ENCODE measurements around the gene PSMG1.

Gene PSMG1

DNA sequence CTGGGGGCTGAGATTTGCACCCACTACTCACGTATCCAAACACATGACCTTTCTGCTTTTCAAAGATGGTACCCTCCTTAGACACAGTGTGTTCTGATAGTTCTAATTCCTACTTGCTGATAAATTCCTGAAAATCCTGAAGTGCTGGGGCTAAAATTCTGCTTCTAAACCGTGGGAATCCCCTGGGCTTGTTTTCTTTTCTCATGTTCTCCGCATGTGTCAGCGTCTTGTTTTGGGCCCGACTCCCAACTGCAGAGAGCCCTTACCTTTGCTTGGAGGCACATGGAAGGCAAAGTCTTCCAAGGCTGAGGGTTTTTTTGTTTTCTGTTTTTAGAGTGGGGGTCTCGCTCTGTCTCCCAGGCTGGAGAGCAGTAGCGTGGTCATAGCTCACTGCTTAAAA is 27.2 kb downstream of the PSMG1 start:
- peak; percentile 38 for DNase-seq (ENCODE audit: low spot score)

GRCh38 chr21:39155578-39155977 is 27.7 kb downstream of the PSMG1 start:
- DNase-seq (ENCODE audit: low spot score) = no peak

DNA sequence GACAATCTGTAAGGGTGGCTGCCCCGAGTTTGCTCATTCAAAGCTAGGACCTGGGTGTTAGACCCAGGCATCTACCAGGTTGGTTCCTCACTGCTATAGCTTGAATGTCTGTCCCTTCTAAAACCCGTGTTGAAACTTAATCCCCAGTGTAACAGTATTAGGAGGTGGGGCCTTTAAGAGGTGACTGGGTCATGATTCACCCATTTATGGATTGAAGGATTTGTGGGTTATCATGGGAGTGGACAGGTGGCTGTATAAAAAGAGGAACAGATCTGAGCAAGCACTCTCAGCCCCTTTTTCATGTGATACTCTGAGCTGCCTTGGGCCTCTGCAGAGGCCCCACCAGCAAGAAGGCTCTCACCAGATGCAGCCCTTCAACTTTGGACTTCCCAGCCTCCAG is 29.4 kb downstream of the PSMG1 start:
- DNase-seq (ENCODE audit: low spot score) = no peak

DNA sequence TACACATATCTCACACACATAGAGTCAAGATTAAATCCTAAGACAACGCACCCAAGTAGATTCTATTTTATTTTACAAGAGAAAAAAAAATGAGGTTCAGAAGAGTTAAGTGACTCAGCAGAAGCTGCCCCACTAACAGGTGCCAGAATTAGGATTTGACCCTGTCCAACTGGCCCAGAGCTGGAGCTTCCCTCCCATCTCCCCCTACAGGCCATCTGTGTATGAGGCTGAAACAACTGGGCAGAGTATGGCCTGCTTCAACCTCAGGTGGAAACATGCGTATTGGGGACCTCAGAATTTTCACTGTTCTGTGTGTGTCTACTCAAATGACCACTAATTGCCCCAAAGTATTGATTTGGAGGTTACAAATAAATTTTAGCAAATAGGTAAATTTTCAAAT is 29.9 kb downstream of the PSMG1 start:
- DNase-seq (ENCODE audit: low spot score) = no peak

DNA sequence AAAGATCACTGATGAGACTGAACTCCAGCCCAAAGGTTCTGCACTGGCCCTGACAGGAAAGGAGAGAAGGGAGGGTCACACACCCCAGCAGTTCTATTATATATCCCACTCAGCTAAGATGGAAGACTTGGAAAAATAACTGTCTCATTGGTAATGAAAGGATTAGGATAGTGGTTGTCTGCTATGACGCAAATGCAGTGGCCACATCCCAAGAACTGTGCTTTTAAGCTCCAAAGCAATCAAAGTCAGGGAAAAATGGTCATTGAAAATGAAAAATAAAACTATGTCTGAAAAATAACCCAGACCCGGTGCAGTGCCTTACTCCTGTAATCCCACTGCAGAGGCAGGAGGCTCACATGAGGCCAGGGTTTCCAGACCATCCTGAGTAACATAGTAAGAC is 31.0 kb downstream of the PSMG1 start:
- no peak for DNase-seq (ENCODE audit: low spot score)

DNA sequence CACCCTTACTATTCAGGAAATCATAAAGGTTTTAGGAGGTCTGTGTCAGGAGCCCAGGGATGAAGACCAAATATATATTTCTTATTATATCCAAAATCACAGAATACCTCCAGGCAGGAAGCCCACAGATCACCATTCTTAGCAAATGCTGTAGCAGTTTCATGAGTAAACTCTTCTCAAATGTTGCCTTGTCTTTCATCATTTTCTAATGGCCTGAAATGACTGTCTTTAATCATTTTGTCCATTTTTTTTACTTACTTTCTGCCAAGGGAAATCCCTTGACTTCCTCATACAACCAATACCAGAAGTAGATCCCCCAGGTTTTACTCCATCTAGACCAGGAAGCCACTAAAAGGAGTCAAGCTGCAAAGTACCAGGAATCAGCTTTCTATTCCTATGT is 32.4 kb downstream of the PSMG1 start:
- no peak for DNase-seq (ENCODE audit: low spot score)

- no peak for DNase-seq (ENCODE audit: low spot score)
Measured at GRCh38 chr21:39150316-39150715, 32.9 kb downstream of the PSMG1 start.

DNA sequence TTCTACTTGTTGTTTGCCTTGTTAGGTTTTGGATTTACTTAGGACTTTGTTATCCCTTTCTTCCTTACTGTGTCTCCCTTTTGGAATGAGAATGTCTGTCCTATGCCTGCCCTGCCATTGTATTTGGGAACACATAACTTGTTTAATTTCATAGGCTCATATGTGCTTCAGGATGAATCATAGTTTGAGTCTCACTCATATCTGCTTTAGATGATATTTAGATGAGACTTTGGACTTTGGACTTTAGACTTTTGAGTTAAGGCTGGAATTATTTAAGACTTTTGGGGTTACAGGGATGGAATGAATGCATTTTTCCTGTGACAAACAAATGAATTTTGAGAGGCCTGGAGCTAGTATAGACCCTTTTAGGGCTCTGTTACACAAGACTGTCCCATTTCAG is 33.4 kb downstream of the PSMG1 start:
- no peak for DNase-seq (ENCODE audit: low spot score)

DNA sequence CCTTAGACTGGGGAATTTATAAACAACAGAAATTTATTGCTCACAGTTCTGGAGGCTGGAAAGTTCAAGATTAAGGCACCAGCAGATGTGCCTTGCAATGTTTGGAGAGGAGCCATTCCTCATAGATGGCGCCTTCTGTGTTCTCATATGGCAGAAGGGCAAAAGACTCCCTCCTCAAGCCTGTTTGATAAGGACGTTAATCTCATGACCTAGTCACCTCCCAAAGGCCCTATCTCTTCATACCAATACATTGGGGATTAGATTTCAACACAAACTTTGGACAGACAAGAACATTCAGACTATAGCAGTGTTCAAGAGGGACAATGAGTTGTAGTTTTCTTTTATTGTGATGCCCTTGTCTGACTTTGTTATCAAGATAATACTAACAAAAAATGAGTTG is 34.3 kb downstream of the PSMG1 start:
- DNase-seq (ENCODE audit: low spot score) = no peak

- no peak for DNase-seq (ENCODE audit: low spot score)
Measured at GRCh38 chr21:39144191-39144590, 39.1 kb downstream of the PSMG1 start.

DNA sequence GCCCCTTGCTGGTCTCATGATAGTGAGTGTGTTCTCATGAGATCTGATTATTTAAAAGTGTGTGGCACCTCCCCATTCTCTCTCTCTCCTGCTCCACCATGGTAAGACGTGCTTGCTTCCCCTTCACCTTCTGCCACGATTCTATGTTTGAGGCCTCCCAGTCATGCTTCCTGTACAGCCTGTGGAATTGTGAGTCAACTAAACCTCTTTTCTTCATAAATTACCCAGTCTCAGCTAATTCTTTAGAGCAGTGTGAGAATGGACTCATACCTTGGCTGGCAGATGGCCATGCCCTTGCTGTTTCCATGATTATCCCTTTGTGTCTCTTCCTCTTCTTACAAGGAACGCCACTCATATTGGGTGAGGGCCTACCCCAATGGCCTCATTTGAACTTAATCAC is 40.3 kb downstream of the PSMG1 start:
- DNase-seq (ENCODE audit: low spot score) = no peak

GRCh38 chr21:39141502-39141901 is 41.7 kb downstream of the PSMG1 start:
- no peak for DNase-seq (ENCODE audit: low spot score)

- DNase-seq (ENCODE audit: low spot score) = peak; percentile 14
Measured at GRCh38 chr21:39137248-39138178, 45.7 kb downstream of the PSMG1 start.

- DNase-seq (ENCODE audit: low spot score) = peak; percentile 50
Measured at GRCh38 chr21:39136711-39137110, 46.5 kb downstream of the PSMG1 start.

GRCh38 chr21:39136138-39136537 is 47.1 kb downstream of the PSMG1 start:
- peak; percentile 16 for DNase-seq (ENCODE audit: low spot score)

GRCh38 chr21:39134288-39134810 is 48.9 kb downstream of the PSMG1 start:
- DNase-seq (ENCODE audit: low spot score) = no peak

GRCh38 chr21:39132248-39132647 is 51.0 kb downstream of the PSMG1 start:
- DNase-seq (ENCODE audit: low spot score) = no peak

- no peak for DNase-seq (ENCODE audit: low spot score)
Measured at GRCh38 chr21:39131791-39132190, 51.5 kb downstream of the PSMG1 start.

DNA sequence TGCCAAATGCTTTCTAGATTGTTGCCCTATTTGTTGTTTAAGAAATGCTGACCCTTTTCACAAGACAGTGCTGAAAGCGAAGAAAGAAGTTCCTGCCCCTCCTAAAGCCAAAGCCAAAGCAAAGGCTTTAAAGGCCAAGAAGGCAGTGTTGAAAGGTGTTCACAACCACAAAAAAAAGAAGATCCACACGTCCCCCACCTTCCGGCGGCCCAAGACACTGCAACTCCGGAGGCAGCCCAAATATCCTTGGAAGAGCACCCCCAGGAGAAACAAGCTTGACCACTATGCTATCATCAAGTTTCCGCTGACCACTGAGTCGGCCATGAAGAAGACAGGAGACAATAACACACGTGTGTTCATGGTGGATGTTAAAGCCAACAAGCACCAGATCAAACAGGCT is 55.7 kb downstream of the PSMG1 start:
- DNase-seq (ENCODE audit: low spot score) = no peak

- DNase-seq (ENCODE audit: low spot score) = no peak
Measured at GRCh38 chr21:39126486-39126806, 56.8 kb downstream of the PSMG1 start.

- peak; percentile 68 for DNase-seq (ENCODE audit: low spot score)
Measured at GRCh38 chr21:39125752-39126485, 57.3 kb downstream of the PSMG1 start.
